ENCODE results near the gene C1QTNF6. TPM values are rescaled to one million over a fixed set of nuclear protein-coding genes. Genes with fewer than 3 reads are reported as not detected.

C1QTNF6 gene
- total RNA-seq = 13.6 and 24.6 TPM in 2 replicates

GRCh38 chr22:37187891-37188761, at the start of gene C1QTNF6:
C1QTNF6 (minus strand) TSS chr22:37188247; CDS start chr22:37188213, 34 bp downstream.

GRCh38 chr22:37212174-37212906, 24.3 kb upstream of the C1QTNF6 start, which contains the start of gene SSTR3:
SSTR3 (minus strand) TSS chr22:37212477; CDS start chr22:37207803, 4,674 bp downstream.

Small RNAs within 50 kb of the gene (small RNA-seq; reads per million reads assigned to genes)
- gene Z82188.1 = not detected

Other genes starting within 250 kb of the C1QTNF6 start
- gene TST, start 168.8 kb downstream of the C1QTNF6 start, total RNA-seq = 40.9 and 41.8 TPM in 2 replicates
- gene MPST, start 168.5 kb downstream of the C1QTNF6 start, total RNA-seq = 108 and 115 TPM in 2 replicates
- gene KCTD17, start 136.5 kb downstream of the C1QTNF6 start, total RNA-seq = 24.6 and 29.1 TPM in 2 replicates
- not detected in 2 replicates for gene TMPRSS6, start 78.5 kb downstream of the C1QTNF6 start, total RNA-seq
- 0.07 TPM in 1 of 2 replicates, not detected in the other for gene IL2RB, start 38.3 kb downstream of the C1QTNF6 start, total RNA-seq
- gene SSTR3, start 24.2 kb upstream of the C1QTNF6 start, total RNA-seq = not detected in 2 replicates
- 61.7 and 84.1 TPM in 2 replicates for gene RAC2, start 56.0 kb upstream of the C1QTNF6 start, total RNA-seq
- 0.13 TPM in 1 of 2 replicates, not detected in the other for gene CYTH4, start 94.3 kb upstream of the C1QTNF6 start, total RNA-seq
- under 0.01 TPM in 2 replicates for gene ELFN2, start 239.2 kb upstream of the C1QTNF6 start, total RNA-seq

All from thoracic aorta endothelial cell (primary cell).